ENCODE measurements around the gene DMRTC2. TPM values are rescaled to one million over a fixed set of nuclear protein-coding genes. Genes with fewer than 3 reads are reported as not detected.

DMRTC2 gene
- total RNA-seq, 2 donors from 2014 or later: 9.6 TPM; not detected in 1

- TF ChIP-seq POLR2A (IDR thresholded peaks at IDR 0.05) (no peak), CTCF (IDR thresholded peaks at IDR 0.05) (no peak), POLR2AphosphoS5 (IDR thresholded peaks at IDR 0.05) (no peak)
These were observed 51.1 kb downstream of the DMRTC2 start for GRCh38 chr19:41895745-41896580.

DNA sequence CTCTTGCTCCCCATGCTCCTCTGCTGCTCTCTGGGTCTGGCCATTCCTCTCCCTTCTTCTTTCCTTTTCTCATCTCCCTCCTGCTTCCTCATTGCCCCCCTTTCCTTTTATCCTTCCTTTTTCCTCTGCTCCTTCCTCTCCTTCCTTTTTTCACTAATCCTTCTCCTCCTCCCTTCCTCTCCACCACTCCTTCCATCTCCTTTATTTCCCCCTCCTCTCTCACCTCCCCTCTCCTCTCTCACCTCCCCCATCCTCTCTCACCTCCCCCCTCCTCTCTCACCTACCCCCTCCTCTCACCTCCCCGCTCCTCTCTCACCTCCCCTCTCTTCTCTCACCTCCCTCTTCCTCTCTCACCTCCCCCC lies 51.7 kb downstream of the DMRTC2 start:
- intact Hi-C loops (cut with DNase I): no loop called here
- peaks cover 0 to 10% of the 10 kb centered on the region in 2 donors for H3K36me3 ChIP-seq
- H3K4me3 ChIP-seq: no peak overlapping the region
- H3K27ac ChIP-seq: no peak overlapping the region
- no peaks in the 10 kb centered on the region for H3K4me1 ChIP-seq (replicated peaks)
- no peaks in the 10 kb centered on the region for H3K9me3 ChIP-seq
- no peaks in the 10 kb centered on the region for H3K27me3 ChIP-seq (replicated peaks; ENCODE audit: insufficient read depth)
- TF ChIP-seq POLR2AphosphoS5 (IDR thresholded peaks at IDR 0.05) (no peak), CTCF (IDR thresholded peaks at IDR 0.05) (no peak), POLR2A (IDR thresholded peaks at IDR 0.05) (no peak)
- WGBS: 95% methylated on average over 1 of the region's 1 CpG
- no peak for DNase-seq (ENCODE audit: low spot score)

More at GRCh38 chr19:41895745-41896580, 51.1 kb downstream of the DMRTC2 start:
- H3K27me3 ChIP-seq (replicated peaks; ENCODE audit: insufficient read depth): no peaks in the 10 kb centered on the region
- no peaks in the 10 kb centered on the region for H3K9me3 ChIP-seq
- H3K4me1 ChIP-seq (replicated peaks): no peaks in the 10 kb centered on the region
- WGBS: 71% methylated on average over 14 of the region's 19 CpGs
- H3K36me3 ChIP-seq: peaks cover 0 to 8% of the 10 kb centered on the region in 2 donors
- intact Hi-C loops (cut with DNase I): no loop called here
- no peak overlapping the region for H3K4me3 ChIP-seq
- no peak for DNase-seq (ENCODE audit: low spot score)
- H3K27ac ChIP-seq: no peak overlapping the region

- Histone ChIP-seq H3K27me3 (replicated peaks; ENCODE audit: insufficient read depth) (no peaks in the 10 kb centered on the region), H3K9me3 (no peaks in the 10 kb centered on the region), H3K4me1 (replicated peaks) (no peaks in the 10 kb centered on the region), H3K27ac (no peak overlapping the region), H3K4me3 (no peak overlapping the region), H3K36me3 (peaks cover 0 to 16% of the 10 kb centered on the region in 2 donors)
- no peak for DNase-seq (ENCODE audit: low spot score)
- WGBS: 92% methylated on average over 3 of the region's 3 CpGs
- TF ChIP-seq CTCF (IDR thresholded peaks at IDR 0.05) (no peak), POLR2AphosphoS5 (IDR thresholded peaks at IDR 0.05) (no peak), POLR2A (IDR thresholded peaks at IDR 0.05) (no peak)
- intact Hi-C loops (cut with DNase I): no loop called here
These were observed 52.3 kb downstream of the DMRTC2 start for GRCh38 chr19:41897181-41897580.

DNA sequence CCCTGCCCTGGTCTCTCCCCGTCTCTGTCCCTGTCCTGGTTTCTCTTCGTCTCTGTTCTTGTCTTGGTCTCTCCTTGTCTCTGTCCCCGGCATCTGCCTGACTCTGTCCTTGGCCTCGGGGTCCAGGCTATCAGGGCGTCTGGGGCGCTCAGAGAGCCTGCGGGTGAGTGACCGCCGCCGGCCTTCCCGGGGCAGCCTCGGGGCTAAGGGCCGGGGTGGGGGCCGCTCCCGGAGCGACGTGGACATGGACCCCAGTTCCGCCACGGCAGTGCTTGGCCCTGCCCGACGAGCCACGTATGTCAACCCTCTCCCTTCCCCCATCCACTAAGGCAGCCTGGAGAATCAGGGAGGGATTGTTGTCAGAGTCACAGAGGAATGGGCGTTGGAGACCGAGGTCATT lies 53.0 kb downstream of the DMRTC2 start:
- Histone ChIP-seq H3K36me3 (peaks cover 2 to 18% of the 10 kb centered on the region in 2 donors), H3K4me3 (no peak overlapping the region), H3K4me1 (replicated peaks) (no peaks in the 10 kb centered on the region), H3K9me3 (no peaks in the 10 kb centered on the region), H3K27ac (no peak overlapping the region), H3K27me3 (replicated peaks; ENCODE audit: insufficient read depth) (no peaks in the 10 kb centered on the region)
- no peak for DNase-seq (ENCODE audit: low spot score)
- TF ChIP-seq POLR2A (IDR thresholded peaks at IDR 0.05) (no peak), POLR2AphosphoS5 (IDR thresholded peaks at IDR 0.05) (no peak), CTCF (IDR thresholded peaks at IDR 0.05) (no peak)
- intact Hi-C loops (cut with DNase I): no loop called here
- 90% methylated on average over 24 of the region's 24 CpGs for WGBS

DNA sequence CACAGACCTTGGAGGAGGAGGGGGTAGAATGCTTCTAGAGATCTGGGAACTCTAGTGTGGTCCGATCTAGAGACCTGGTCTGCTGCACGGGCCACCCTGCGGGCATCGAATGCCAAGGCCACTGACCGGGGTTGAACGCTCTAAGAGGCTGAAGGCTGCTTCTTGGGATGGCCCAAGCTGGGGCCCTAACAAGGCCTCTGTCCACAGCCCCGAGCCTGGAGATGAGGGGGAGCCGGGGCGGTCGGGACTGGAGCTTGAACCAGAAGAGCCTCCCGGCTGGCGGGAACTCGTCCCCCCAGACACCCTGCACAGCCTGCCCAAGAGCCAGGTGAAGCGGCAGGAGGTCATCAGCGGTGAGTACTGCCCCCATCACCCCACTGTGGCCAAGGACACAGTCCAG lies 53.4 kb downstream of the DMRTC2 start:
- no peak overlapping the region for H3K4me3 ChIP-seq

More for the DNA sequence above, 53.4 kb downstream of the DMRTC2 start:
- H3K4me1 ChIP-seq (replicated peaks): no peaks in the 10 kb centered on the region
- H3K9me3 ChIP-seq: no peaks in the 10 kb centered on the region
- DNase-seq (ENCODE audit: low spot score): no peak
- H3K36me3 ChIP-seq: peaks cover 2 to 18% of the 10 kb centered on the region in 2 donors
- WGBS: 94% methylated on average over 15 of the region's 15 CpGs
- TF ChIP-seq CTCF (IDR thresholded peaks at IDR 0.05) (no peak), POLR2AphosphoS5 (IDR thresholded peaks at IDR 0.05) (no peak), POLR2A (IDR thresholded peaks at IDR 0.05) (no peak)
- intact Hi-C loops (cut with DNase I): no loop called here
- no peaks in the 10 kb centered on the region for H3K27me3 ChIP-seq (replicated peaks; ENCODE audit: insufficient read depth)
- no peak overlapping the region for H3K27ac ChIP-seq
